ENCODE results near the gene EPO.
"Not testable (repeated sequence)": the region's sequence is repeated elsewhere in the genome, so short reads cannot be mapped to it uniquely, and the experiment has no call there.

The EPO gene

DNA sequence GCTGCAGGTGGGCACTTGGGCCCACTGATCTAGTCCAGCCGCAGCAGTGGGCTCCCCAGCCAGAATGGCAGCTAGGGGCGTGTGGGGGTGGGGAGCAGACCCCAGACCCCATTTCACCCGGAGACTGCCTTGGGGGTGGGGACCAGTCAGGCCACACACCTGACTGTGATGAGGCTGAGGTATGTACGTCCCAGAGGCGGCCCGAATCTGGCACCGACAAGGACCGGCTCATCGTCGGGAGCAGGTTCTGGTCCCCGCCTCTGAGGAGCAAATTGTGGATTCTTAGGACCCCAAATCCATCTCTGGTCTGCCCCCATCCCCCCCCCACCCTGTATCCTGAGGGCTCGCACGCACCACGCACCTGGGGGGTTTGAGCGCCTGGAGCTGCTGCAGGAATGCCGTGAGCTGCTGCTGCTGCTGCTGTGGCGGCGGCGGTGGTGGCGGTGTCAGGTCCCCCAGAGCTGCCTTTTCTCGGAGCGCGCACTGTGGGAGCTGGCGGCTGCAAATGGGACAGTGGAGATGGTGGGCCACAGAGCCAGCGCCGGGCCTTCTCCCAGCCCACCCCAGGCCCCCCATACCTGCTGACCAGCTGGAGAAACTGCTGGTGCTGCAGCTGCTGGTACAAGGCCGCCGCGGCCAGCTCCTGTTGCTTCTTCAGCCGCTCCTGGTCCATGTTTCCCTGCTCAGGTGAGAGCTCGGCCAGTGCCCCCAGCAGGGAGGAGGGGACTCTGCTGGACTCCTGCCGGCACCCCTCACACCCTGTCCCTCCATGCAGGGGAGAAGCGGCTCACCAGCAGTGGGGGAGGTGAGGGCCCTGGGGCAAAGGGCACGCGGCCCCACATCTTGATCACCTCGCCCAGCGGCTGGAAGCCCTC lies 36.4 kb upstream of the EPO start:
- DNase-seq: no peak

DNA sequence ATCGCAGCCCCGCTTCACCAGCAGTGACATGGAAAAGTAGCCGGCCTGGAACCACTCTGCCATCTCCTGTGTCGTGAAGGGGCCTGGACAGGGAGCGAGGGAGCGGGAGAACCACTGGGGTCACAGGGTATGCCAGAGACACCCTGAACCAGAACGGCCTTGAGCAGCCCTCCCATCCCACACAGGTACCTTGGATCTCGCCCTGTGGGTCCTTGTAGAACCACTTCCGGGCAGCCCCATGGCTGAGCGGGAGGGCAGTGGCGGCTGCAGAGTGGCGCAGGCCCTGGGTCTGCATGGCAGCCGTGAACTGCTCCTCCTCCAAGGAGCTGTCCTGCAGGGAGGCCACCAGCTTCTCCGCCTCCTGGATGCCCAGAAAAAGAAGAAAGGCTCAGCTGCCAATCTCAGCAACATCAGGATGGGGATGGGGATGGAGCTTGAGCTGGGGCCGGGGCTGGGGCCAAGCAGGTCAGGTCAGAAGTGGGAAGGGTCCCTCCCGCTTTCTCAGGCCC lies 35.7 kb upstream of the EPO start:
- DNase-seq: no peak

DNA sequence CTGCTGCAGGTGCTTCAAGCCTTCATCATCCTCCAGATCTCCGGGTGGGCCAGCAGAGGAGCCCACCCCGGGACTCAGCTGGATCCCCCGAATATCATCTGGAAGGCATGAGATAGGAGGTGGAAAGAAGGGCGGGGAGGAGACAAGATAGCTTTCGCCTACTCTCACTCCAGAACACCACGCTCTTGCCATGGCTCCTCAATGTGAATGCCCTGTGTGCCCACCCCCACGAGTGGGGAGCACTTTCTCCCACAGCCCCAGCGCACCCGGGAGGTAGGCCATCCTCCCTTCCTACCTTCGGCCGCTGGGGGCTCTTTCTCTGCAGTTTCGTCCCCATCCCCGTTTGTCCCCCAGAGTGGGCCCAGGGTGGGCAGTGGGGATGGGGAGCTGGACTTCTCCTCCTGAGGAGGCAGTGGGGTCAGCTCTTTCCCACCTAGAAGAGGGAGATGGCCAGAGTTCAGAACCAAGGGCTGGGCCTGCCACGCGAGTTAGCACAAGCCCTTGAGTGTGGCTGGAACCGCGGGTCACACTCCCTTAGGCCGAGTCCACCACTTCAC lies 35.1 kb upstream of the EPO start:
- no peak for DNase-seq

DNA sequence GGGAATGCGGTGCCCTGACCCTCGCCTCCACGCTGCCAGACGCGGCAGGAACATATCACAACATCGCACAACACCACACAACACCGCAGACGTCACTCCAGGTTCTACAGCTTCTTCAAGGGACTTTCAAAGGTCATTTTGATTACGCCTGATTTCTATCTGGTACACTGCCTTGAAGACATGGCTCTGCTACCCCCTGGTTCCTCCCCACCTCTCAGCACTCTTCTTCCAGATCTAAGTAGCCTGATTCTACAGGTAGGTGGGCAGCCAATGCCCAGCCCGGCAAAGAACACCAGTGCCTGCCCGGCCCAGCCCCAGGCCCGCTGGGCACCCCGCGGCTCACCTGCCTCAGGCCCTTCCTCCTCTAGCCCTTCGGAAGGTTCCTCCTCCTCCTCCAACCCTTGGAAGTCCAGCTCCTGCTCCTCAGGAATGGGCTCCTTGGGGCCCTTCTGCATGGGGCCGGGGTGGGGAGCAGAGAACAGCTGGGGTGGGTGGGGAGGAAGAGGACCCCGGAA lies 34.6 kb upstream of the EPO start:
- no peak for DNase-seq

DNA sequence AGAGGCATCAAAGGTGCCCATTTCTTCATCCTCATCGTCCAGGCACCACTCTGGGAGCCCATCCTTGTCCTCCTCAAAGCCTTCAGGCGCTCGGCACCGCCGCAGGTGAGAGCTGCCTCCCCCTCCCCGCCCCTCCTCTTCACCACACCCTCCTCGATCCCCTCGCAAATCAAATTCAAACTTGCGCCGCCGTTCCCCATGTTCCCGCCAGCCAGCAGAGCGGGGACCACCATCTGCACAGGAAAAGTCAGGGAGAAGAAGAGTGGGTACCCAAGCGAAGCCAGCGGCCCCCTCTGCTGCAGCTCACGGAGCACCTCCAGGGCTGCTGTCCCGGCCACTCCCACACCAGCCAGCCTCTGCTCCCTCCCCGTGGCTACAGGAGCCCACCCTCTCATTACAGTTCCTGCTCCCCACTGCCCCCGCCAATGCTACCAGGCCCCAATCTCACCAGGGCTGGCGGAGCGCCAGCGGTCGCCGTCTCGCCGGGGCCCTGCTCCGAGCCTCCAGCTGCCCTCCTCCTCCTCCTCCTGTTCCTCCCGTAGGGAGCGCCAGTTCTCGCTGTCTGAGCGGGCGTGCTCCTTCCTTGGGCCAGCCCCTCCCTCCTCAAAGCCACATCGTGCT lies 34.0 kb upstream of the EPO start:
- no peak for DNase-seq

DNA sequence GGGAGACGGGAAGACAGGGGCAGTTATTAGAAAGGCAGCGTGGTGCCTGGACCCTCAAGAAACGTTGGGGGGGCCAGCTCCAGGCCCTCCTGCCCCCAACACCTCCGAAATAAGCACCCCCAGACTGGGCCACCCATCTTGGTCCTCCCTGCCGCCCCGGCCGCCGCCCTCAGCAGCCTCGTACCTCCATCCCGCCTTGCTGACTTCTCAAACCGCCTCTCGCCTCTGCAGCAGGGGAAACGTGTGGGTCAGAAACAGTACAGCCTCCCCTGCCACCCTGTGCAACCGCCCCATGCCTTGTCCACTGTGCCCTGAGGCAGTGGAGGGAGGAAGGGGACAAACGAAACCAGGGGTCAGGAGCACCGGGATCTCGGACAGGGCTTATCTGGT lies 33.5 kb upstream of the EPO start:
- DNase-seq: no peak

DNA sequence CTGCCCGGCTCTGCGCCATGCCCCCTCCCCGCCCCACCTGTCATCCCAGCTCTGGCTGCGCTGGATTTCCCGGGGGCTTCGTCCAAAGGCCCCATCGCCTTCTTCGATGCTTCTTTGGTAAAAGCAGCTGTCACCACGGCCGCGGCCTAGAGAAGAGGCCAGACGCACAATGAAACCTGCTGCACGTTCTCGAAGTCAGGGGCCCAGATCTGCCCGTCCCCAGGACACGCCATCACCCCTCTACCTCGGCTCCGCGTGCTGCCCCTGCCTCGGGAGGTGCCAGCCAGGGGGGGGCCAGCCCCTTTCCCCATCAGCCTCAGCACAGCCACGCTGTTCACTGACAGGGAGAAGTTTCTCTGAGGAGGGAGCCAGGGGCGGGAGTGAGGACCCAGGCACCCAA lies 33.0 kb upstream of the EPO start:
- no peak for DNase-seq

DNA sequence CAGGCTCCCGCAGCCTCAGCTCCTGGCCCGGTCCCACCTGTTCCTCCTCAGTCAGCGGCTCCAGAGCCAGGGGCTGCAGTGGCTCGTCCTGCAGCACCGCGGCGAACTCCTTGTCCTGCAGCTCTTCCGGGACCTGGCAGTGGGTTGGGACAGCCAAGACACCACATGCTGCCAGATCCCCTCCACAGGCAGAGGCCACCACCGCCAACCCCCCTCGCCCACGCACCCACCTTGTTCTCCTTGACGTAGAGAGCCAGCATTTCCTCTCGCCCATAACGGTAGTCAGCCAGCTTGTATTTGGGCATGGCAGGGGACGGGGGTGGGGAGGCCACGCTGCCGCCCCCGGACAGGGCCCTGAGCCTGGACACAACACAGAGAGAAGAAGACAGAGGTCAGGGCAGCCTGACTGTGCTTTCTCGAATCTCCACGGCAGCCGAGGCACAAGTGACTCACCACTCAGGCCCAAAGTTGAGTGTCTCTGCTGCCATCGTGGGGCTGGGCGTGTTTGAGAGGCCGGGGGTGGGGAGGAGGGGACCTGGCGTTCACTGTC lies 32.4 kb upstream of the EPO start:
- DNase-seq: no peak

DNA sequence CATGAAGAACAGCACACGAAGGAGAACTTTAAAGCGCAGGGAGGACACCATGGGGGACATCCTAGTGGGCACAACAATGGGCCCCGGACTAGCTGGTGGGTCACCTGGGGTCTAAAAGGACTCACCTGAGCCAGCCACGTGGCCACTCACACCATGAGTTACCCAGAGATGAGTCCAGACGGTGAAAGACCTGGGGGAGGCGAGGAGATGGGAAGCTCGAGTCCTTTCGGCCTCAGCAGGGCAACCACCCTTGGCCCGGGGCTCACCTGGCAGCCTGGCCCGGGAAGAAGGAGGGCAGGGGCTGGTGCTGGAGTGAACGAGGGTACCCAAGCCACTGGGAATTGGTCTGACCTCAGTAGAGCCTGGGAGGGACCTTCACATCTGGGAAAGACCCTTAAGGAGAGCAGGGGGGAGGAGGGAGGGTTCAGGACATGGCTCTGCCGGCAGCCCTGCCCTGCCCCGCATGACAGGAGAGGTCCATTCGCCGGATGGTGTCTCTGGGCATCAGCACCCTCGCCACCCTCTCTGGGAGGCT lies 31.9 kb upstream of the EPO start:
- no peak for DNase-seq

DNA sequence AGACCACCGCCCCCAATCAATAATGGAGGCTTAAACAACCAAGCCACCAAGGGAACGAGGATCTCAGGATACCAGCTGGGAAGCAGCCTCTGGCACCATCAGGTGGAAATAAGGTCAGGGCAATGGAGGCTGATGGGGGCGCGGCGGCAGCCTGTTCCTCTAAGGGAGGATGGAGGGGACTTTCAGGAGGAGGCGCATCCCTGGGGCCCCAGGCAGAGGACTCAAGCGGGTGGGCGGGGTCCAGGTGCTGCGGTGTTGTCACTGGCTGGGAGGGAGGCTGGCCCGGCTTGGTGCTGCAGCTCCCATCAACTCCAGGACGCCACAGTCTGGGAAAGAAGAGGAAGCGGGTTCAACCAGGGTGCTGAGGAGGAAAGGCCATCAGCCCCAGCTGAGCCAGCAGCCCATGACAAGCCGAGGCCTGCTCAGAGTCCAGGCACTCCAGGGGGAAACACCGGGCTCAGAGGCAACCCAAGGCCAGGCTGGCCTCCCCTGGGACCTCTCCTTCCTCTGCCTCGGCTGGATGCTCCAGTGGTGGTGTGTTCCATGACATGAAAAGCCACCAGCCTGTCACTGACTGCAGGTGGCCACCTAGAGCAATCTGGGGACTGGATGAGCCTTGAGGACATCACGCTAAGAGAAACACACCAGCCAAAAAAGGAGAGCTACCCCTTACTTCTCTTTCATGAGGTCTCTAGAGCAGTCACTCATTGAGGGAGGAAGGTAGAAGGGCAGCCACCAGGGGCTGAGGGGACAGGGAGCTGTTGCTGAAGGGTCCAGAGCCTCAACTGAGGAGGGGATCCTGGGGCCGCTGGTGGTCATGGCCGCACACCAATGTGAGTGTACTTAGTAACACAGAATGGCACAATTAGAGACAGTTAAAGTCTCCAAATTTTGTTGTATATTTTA lies 30.8 kb upstream of the EPO start:
- DNase-seq: no peak

DNA sequence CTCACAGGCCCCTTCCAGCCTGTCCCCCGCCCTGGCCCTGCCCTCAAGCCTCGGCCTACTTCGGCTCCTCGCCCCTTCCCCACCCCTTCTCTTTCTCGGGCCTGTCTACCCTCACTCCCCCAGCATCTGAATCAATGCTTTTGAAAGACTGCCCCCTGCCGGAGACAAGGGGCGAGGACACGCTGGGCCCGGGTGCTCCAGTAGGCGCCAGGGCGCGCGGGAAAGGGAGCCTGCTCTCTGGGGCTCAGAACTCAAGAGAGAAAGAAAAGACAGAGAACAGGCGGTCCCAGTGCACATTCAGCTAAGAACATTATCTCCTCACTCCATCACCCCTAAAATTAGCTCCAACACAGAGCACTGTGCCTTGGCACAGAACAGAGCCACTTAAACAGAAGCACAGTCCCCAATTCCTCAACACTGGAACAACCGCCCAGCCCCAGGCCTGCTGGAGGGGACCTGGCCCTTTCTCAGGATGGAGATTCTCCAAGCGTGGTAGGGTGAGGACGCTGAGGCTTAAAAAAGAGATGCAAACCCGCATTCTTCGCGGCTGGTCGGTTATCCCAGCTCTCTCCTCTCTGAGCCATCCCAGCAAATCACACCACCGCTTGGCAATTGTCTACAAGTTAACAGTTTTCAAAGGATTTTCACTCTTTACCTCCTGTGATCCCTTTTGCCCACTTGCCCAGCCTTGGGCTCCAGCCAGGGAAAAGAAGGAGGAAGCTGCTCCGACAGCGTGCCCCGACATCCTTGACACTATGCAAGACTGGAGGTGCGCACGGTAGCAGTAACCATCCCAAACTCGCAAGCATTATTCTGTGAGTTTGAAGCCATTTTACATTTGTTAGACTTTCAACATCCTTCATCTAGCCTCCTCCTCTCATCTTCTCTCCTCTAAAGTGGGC lies 28.3 kb upstream of the EPO start:
- DNase-seq: peak; percentile 58 to 75 (median 64)

DNA sequence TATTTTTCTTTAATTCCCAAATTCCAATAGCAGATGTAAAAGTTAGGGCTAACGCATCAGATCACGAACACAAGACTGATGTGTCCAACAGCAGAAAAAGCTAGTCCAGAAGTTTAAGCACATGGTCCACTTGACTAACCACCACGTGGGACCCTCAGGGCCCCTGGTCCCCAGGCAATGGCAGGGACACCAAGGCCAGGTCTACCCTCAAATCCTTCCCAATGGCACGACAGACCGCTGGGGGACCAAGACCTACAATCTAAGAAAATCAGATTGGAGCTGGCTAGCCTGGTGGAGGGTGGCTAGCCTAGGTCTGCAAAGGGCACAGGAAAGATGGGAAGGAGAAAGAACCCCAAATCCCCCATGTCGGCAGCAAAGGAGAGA lies 27.7 kb upstream of the EPO start:
- no peak for DNase-seq

DNA sequence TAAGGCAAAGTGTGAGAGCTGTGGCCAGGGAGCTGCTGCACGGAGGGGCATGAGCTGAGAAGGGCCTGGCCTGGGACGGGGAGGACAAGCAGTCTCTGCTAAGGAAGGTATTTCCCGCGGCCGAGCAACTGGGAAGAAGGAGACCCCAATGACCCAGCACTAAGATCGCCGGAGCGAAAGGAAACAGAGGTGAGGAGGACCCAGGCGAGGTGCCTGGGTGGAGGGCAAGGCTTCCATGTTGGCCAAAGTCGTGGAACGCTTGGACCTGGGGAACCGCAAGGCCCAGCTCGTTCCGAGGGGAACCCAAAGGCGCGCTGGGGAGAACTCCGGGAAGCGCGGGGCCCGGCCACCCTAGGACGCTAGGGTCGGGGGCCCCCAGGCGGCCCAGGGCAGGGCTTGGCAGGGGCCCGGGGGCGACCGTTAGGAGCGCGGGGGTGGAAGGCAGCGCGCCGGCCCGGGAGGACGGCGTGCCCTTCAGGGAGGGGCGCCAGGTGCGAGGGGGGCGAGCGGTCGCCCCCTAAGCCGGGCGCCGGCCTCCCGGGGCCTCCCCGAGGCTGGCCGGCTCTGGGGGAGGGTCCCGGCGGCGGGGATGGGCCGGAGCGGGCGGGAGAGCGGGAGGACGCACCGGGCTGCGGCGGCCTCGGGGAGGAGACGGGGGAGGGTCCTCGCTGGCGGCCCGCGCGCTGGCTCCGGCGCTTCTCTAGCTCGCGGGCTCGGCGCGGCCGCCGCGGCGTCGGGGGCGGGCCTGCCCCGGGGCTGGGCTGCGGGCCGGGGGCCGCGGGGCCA lies 26.8 kb upstream of the EPO start:
- DNase-seq: no peak

DNA sequence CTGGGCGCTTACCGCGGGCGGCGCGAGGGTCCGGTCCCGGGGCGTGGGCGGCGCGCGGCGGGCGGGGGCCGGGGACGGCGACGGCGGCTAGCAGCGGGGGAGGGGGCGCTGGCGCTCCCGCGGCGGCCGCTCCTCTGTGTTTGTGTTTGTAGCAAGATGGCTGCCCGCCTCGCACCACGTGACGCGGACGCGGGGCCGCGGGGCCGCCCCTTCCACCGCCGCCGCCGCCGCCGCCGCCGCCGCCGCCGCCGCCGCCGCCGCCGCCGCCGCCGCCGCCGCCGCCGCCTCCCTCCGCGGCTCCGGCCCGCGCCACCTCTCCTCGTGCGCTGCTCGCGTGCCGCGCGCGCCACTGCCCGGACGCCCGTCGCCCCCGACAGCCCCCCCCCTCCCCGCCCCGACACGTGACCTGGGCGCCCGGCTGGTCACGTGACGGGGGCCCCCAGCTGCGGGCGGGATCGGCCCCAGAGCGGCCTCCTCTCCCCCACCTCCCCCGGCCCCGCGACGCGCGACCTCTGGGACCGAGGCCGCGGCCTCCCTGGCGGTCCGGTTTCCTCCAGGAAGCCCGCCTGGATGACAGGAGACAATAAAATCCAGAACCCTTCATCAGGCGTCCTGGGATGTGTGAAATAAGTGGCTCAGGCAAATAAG lies 26.0 kb upstream of the EPO start, which contains the start of gene GIGYF1:
Gene GIGYF1 (minus strand): TSS at position 153 of the 648 bp plus-strand sequence. CDS start 6,012 bp downstream, outside the sequence.
- peak in 3 of 4 experiments; percentile 39 to 68 (median 43) for DNase-seq

DNA sequence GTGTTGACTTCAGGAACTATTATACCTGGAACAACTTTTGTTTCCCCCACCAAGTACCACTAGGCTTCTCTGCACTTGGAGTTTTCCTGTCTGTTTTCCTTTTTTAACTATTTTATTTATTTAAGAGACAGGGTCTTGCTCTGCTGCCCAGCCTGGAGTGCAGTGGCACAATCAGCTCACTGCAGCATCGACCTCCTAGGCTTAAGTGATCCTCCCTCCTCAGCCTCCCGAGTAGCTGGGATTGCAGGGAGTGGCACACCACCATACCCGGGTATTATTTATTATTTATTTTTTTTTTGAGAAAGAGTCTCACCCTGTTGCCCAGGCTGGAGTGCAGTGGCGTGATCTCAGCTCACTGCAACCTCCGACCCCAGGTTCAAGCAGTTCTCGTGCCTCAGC lies 24.1 kb upstream of the EPO start:
- DNase-seq: no peak

DNA sequence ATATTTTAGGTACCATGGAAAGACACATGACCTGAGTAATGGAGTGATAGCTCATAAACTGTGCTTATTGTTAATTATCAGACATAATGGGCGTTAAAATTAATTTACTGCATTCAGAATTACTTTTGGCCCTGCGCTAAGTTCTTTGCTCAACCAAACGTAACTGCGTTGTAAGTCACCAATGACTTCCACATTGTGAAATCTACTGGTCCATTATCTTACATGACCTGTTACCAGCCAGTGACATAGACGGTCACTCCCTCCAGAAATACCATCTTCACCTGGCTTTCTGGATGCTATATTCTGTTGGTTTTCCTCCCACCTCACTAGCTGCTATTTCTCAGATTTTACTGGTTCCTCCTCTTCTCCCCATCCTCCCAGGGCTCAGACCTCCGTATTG lies 21.2 kb upstream of the EPO start:
- DNase-seq: no peak

DNA sequence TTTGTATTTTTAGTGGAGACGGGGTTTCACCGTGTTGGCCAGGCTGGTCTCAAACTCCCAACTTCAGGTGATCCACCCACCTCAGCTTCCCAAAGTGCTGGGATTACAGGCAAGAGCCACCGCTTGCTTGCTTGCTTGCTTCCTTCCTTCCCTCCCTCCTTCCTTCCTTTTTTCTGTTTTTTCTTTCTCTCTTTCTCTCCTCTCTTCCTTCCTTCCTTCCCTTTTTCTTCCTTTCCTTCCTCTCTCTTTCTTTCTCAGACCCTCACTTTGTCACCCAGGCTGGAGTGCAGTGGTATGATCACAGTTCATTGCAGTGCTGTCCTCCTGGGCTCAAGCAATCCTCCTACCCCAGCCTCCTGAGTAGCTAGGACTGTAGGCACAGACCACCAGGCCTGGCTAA lies 19.2 kb upstream of the EPO start:
- not testable (repeated sequence) for DNase-seq

DNA sequence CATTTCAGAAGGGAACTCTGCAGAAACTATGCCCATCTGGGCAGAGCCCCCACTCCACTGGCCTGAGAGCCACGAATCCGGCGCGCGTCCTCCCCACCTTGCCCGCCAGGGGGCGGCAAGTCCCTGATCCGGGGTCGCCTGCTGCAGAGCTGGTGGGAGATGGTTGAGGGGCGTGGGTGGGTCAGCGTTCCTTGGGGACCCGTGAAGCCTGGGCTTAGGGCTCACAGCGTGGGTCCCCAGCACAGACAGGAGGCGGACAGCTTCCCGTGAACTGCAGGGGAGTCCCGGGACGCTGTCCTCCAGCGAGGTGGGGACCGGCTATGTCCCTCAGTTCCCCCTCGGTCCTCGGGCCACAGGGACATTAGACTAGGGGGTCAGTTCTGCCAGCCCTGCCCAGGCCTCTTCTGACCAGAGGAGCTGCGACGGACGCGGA lies 14.9 kb upstream of the EPO start:
- DNase-seq: peak; percentile 58 to 76 (median 67)
